AG04449 (cell line): ENCODE measurements around the gene POLE.
"Not testable (repeated sequence)": the region's sequence is repeated elsewhere in the genome, so short reads cannot be mapped to it uniquely, and the experiment has no call there.

Source experiments
- CTCF ChIA-PET: fragments of 350-600 bp; formaldehyde crosslinking; extraction: SDS; loops from one replicate; lab custom pipeline; 2021; ENCODE audit warnings: antibody characterized with exemption; lab: Yijun Ruan, JAX
- POLR2A ChIA-PET: fragments of 400-600, 350-600 bp; formaldehyde crosslinking; extraction: SDS; loops from one replicate; lab custom pipeline; 2020; ENCODE audit warnings: antibody characterized with exemption, inconsistent platforms; lab: Yijun Ruan, JAX
- DNase-seq: peaks from one replicate; pipeline ENCODE4 v3.0.0-alpha.2; 2010; ENCODE audit warnings: low read depth, low spot score
- H3K4me3 ChIP-seq: 2 replicates; pipeline ENCODE4 v1.5.1; 2011; ENCODE audit warnings: low read depth, mild to moderate bottlenecking, control low read depth, low read length
- TF ChIP-seq, protein P1 (sequence below): IDR thresholded peaks from one replicate; pipeline ENCODE4 v1.5.1; 2011; ENCODE audit warnings: mild to moderate bottlenecking, moderate library complexity, low read length, control low read depth, inconsistent platforms; ENCODE audit not compliant: insufficient read depth; ENCODE audit errors: missing control alignments

Gene POLE

DNA sequence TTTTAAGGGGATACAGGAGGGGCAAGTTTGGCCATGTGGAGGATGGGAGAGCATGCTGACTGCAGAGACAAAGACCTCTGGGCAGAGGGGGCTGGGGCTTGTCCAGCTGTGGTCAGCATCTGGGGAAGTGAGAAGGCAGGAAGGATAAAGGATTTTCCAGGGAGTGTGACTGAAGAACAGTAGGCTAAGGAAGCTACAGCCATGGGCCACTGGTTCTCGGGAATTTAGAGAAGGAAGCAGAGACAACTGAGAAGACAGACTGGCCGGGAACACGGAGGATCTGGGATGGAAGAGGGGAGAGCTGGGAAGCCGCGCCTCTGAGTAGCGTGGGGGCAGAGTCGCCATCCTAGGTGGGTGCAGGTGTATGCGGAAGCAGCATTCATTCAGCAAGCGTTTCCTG lies 16.5 kb upstream of the POLE start:
- CTCF ChIA-PET, result no interaction called here
- DNase-seq, result no peak
- TF ChIP-seq, protein P1, sequence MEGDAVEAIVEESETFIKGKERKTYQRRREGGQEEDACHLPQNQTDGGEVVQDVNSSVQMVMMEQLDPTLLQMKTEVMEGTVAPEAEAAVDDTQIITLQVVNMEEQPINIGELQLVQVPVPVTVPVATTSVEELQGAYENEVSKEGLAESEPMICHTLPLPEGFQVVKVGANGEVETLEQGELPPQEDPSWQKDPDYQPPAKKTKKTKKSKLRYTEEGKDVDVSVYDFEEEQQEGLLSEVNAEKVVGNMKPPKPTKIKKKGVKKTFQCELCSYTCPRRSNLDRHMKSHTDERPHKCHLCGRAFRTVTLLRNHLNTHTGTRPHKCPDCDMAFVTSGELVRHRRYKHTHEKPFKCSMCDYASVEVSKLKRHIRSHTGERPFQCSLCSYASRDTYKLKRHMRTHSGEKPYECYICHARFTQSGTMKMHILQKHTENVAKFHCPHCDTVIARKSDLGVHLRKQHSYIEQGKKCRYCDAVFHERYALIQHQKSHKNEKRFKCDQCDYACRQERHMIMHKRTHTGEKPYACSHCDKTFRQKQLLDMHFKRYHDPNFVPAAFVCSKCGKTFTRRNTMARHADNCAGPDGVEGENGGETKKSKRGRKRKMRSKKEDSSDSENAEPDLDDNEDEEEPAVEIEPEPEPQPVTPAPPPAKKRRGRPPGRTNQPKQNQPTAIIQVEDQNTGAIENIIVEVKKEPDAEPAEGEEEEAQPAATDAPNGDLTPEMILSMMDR, result no peak
- POLR2A ChIA-PET, result no interaction called here
- no peak overlapping the region for H3K4me3 ChIP-seq

DNA sequence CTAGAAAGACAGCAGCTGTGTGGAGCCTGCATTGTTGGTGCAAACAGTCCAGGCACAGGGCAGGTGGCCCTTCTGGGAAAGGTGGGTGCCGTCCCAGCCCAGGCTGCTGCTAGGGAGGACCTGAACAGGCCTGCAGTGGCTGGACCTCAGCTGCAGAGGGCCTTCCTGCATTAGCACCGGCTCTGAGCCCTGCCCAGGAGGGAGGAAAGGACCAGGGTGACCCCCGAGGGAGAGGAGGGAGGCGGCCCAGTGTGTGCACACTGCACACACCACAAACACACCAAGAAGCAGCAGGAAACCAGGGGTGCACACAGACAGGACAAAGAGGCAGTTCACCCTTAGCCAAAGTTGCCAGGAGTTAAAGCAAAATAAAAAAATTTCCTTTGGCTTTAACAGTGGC lies 15.5 kb upstream of the POLE start:
- no peak overlapping the region for H3K4me3 ChIP-seq
- POLR2A ChIA-PET, result no interaction called here
- CTCF ChIA-PET, result interaction anchor here (0.7 kb wide), 1 partner anchor 33 kb away, joined by 3 read pairs; no protein-coding TSS in a partner anchor
- DNase-seq, result no peak
- TF ChIP-seq, protein P1, result no peak

DNA sequence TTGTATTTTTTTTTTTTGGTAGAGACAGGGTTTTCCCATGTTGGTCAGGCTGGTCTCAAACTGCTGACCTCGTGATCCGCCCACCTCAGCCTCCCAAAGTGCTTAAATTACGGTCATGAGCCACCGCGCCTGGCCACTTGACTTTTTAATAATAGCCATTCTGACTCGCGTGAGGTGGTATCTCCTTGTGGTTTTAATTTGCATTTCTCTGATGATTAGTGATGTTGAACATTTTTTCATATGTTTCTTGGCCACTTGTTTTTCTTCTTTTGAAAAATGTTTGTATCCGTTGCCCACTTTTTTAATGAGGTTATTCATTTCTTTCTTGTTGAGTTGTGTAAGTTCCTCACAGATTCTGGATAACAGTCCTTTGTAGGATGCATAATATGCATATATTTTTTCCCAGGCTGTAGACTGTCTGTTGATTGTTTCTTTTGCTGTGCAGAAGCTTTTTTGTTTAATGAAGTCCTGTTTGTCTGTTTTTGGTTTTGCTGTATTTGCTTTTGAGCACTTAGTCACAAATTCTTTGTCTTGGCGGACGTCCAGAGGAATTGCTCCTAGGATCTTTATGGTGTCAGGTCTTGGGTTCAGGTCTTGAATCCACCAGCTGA lies 13.2 kb upstream of the POLE start:
- no peak overlapping the region for H3K4me3 ChIP-seq
- CTCF ChIA-PET, result no interaction called here
- POLR2A ChIA-PET, result no interaction called here
- TF ChIP-seq, protein P1, result no peak
- DNase-seq, result no peak

DNA sequence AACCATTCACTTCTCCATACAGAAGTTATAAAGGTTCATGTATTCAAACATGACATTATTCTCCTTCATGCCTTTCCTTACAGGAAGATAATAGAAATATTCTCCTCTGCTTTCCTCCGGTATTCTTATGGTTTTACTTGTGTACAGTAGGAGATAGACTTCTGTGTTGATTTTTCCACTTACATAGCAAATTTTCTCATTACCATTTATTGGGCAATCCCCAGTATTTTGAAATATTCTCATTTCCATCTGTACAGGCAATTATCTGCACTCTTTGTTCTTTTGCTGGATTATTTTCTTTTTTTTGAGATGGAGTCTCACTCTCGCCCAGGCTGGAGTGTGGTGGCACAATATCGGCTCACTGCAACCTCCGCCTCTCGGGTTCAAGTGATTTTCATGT lies 11.2 kb upstream of the POLE start:
- DNase-seq, result no peak
- CTCF ChIA-PET, result no interaction called here
- no peak overlapping the region for H3K4me3 ChIP-seq
- TF ChIP-seq, protein P1, result no peak
- POLR2A ChIA-PET, result no interaction called here

DNA sequence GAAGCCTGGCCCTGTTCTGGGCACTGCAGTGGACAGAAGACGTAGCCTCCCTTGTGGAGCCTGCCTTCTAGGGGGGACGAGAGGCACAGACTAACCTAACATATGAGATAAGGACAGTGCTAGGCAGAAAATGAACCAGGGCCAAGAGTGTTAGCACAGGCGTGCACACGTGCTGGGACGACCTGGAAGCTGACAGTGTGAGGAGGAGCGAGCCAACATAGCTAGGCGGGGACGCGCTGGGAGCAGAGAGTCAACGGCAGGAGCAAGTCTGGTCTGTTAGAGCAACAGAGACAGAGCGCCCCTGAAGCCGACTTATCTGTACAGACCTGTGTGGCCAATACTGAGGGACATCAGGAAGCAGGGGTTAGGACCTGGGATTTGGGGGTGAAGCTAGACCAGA lies 8.3 kb upstream of the POLE start:
- TF ChIP-seq, protein P1, result no peak
- CTCF ChIA-PET, result no interaction called here
- DNase-seq, result no peak
- H3K4me3 ChIP-seq, result no peak overlapping the region
- POLR2A ChIA-PET, result no interaction called here

DNA sequence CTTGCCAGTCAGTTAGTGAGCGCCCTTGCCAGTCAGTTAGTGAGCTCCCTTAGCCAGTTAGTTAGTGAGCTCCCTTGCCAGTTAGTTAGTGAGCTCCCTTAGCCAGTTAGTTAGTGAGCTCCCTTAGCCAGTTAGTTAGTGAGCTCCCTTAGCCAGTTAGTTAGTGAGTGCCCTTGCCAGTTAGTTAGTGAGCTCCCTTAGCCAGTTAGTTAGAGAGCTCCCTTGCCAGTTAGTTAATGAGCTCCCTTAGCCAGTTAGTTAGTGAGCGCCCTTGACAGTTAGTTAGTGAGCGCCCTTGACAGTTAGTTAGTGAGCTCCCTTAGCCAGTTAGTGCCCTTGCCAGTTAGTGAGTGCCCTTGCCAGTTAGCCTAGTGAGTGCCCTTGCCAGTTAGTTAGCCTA lies 7.7 kb upstream of the POLE start:
- DNase-seq, CTCF ChIA-PET, POLR2A ChIA-PET, H3K4me3 ChIP-seq: not testable (repeated sequence)

DNA sequence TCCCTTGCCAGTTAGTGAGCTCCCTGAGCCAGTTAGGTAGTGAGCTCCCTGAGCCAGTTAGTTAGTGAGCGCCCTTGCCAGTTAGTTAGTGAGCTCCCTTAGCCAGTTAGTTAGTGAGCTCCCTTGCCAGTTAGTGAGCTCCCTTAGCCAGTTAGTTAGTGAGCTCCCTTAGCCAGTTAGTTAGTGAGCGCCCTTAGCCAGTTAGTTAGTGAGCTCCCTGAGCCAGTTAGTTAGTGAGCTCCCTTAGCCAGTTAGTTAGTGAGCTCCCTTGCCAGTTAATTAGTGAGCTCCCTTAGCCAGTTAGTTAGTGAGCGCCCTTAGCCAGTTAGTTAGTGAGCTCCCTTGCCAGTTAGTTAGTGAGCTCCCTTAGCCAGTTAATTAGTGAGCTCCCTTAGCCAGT lies 4.9 kb upstream of the POLE start:
- DNase-seq, CTCF ChIA-PET, POLR2A ChIA-PET, H3K4me3 ChIP-seq: not testable (repeated sequence)
